ENCODE data around the gene SIRT3. TPM values are rescaled to one million over a fixed set of nuclear protein-coding genes. Genes with fewer than 3 reads are reported as not detected.

SIRT3 gene
- polyA plus RNA-seq, 4 donors: 15.9 to 46.7 (median 19.6) TPM

Other genes starting within 250 kb of the SIRT3 start
- gene SCGB1C1, start 43.3 kb downstream of the SIRT3 start, polyA plus RNA-seq: not detected
- gene BET1L, start 28.9 kb downstream of the SIRT3 start, polyA plus RNA-seq: 10 to 100 TPM; 30.4 to 58.2 (median 35.5) TPM
- 10 to 100 TPM; 57.8 to 64.3 (median 60.9) TPM for gene RIC8A, start 28.6 kb downstream of the SIRT3 start, polyA plus RNA-seq
- 100 to 1,000 TPM; 104 to 159 (median 149) TPM for gene PSMD13, start 634 bp upstream of the SIRT3 start, polyA plus RNA-seq
- gene NLRP6, start 42.1 kb upstream of the SIRT3 start, polyA plus RNA-seq: 10 to 100 TPM; 42.2 to 81.5 (median 58.7) TPM
- 100 to 1,000 TPM in 3 of 4 donors, 10 to 100 TPM in 1; 86.9 to 154 (median 122) TPM for gene PGGHG, start 52.8 kb upstream of the SIRT3 start, polyA plus RNA-seq
- gene IFITM5, start 63.2 kb upstream of the SIRT3 start, polyA plus RNA-seq: under 1 TPM in 1 of 4 donors, not detected in 3; 0.90 TPM
- gene IFITM2, start 71.5 kb upstream of the SIRT3 start, polyA plus RNA-seq: 100 to 1,000 TPM in 1 of 4 donors, 10 to 100 TPM in 3; 21.7 to 490 (median 51.9) TPM
- gene IFITM1, start 77.7 kb upstream of the SIRT3 start, polyA plus RNA-seq: 100 to 1,000 TPM in 2 of 4 donors, 10 to 100 TPM in 1, 1 to 10 TPM in 1; 8.9 to 520 (median 146) TPM
- 1,000 to 10,000 TPM in 1 of 4 donors, 100 to 1,000 TPM in 2, 10 to 100 TPM in 1; 49.2 to 1,181 (median 147) TPM for gene IFITM3, start 84.5 kb upstream of the SIRT3 start, polyA plus RNA-seq
- 10 to 100 TPM in 1 of 4 donors, 1 to 10 TPM in 3; 4.5 to 23.8 (median 7.5) TPM for gene B4GALNT4, start 133.2 kb upstream of the SIRT3 start, polyA plus RNA-seq
- 100 to 1,000 TPM in 2 of 4 donors, 10 to 100 TPM in 2; 72.5 to 152 (median 111) TPM for gene PKP3, start 157.9 kb upstream of the SIRT3 start, polyA plus RNA-seq
- 100 to 1,000 TPM in 2 of 4 donors, 10 to 100 TPM in 2; 87.3 to 219 (median 156) TPM for gene SIGIRR, start 178.7 kb upstream of the SIRT3 start, polyA plus RNA-seq
- 100 to 1,000 TPM in 3 of 4 donors, 10 to 100 TPM in 1; 84.7 to 363 (median 220) TPM for gene ANO9, start 205.7 kb upstream of the SIRT3 start, polyA plus RNA-seq
- gene PTDSS2, start 213.9 kb upstream of the SIRT3 start, polyA plus RNA-seq: 10 to 100 TPM in 3 of 4 donors, 1 to 10 TPM in 1; 9.5 to 20.3 (median 15.4) TPM